ENCODE results near the gene KEAP1.
"Not testable (repeated sequence)": the region's sequence is repeated elsewhere in the genome, so short reads cannot be mapped to it uniquely, and the experiment has no call there.

The KEAP1 gene

DNA sequence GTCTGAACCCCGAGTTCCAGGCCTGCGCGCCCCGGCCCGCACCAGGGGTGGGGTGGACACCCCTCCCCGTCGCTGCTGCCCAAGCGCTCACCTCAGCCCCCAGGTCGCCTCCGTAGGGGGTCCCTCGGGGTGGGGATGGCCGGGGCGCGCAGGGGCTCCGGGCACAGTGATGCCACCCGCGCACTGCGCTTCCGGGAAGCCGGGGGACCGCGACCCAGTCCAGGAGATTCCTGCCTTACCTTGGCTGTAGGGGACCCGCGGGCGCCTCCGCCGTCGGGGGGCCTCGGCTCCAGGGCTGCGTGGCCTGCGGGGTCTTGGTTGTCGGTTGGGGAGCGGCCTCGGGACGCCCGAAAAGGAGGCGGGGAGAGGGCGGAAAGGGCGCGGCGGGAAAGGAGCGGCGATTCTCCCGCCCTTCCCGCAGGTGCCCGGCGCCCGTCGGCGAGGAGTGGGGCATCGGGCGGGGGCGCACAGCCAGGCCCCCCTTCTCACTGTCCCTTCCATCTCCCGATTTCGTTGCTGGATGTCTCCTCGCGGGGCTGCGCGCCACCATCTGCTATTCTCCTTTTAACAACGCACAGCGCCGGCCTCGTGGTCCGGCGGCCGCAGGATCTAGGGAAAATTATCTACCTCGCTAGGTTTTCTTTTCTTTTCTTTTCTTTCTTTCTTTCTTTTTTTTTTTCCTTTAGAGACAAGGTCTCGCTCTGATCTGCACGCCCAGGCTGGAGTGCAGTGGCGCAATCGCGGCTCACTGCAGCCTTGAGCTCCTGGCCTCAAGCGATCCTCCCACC, at the start of gene KEAP1:
Gene KEAP1 (minus strand): TSS at position 355 of the 788 bp plus-strand sequence. CDS start 3,323 bp downstream, outside the sequence.
- peak in 2 of 4 experiments; percentile 29 to 30 for DNase-seq (ENCODE audit: low read depth in 4 of 4, low spot score in 1 of 4)

GRCh38 chr19:10552510-10553053, 49.4 kb upstream of the KEAP1 start:
- no peak for DNase-seq (ENCODE audit: low read depth in 4 of 4, low spot score in 1 of 4)

- DNase-seq (ENCODE audit: low read depth in 4 of 4, low spot score in 1 of 4): no peak
Observed at GRCh38 chr19:10551698-10552301, 48.6 kb upstream of the KEAP1 start.

- not testable (repeated sequence) for DNase-seq (ENCODE audit: low read depth in 4 of 4, low spot score in 1 of 4)
Observed at GRCh38 chr19:10551006-10551405, 47.9 kb upstream of the KEAP1 start.

DNA sequence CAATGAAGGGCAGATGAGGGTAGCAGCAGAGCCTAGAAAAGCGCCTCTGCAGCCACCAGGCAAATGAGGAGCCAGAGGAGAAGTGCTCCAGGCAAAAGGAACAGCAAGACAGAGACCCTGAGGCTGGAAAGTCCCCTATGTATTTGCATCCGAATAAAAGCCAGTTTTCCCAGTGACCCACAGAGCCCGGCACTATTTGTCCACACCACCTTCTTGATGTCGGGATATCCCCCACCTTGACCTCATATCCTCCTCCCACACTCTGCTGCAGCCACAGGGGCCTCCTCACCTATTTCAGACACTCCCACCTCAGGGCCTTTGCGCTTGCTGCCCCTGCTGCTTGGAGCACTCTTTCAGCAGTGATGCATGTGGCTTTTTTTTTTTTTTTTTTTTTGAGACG, 47.2 kb upstream of the KEAP1 start:
- DNase-seq (ENCODE audit: low read depth in 4 of 4, low spot score in 1 of 4): no peak

- DNase-seq (ENCODE audit: low read depth in 4 of 4, low spot score in 1 of 4): no peak
Observed at GRCh38 chr19:10549733-10550132, 46.6 kb upstream of the KEAP1 start.

- DNase-seq (ENCODE audit: low read depth in 4 of 4, low spot score in 1 of 4): no peak
Observed at GRCh38 chr19:10548746-10549276, 45.7 kb upstream of the KEAP1 start.

GRCh38 chr19:10546817-10547216, 43.7 kb upstream of the KEAP1 start:
- DNase-seq (ENCODE audit: low read depth in 4 of 4, low spot score in 1 of 4): no peak

DNA sequence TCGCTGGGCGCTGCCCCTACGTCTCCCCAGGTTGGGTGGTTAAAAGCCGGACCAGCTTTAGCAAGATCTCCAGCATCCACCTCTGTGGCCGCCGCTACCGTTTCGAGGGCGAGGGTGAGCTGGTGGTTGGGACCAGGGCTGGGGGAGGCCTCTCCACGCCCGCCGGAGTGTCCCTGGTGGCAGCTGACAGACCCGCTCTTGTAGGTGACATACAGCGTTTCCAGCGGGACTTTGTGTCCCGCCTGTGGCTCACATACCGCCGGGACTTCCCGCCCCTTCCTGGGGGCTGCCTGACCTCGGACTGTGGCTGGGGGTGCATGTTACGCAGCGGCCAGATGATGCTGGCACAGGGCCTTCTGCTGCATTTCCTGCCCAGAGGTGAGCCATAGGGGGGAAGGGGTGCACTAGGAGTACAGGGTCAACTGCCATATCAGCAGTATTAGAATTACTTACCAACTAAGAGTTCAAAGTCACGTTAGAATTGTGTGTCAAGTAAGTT, 41.6 kb upstream of the KEAP1 start:
- no peak for DNase-seq (ENCODE audit: low read depth in 4 of 4, low spot score in 1 of 4)

DNA sequence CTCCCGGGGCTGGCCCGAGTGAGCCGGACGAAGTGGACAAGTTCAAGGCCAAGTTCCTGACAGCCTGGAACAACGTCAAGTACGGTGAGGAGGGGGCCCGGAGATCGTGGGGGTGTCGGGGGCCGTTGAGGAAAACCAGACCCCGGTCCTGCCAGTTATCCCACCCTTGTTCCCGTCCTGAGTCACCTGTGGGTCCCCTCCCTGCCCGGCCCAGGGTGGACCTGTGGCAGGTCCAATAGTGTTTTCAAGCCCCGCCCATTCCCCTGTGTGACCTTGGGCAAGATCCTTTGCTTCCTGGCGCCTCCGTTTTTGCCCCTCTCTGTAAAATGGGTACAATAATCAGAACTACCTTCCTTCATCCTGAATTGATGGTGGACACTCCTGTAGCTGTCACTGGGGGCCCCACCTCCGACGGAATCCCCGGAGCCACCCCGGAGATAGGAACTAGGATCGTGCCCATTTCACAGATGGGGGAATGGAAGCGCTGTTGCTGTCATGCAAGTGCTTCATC, 41.1 kb upstream of the KEAP1 start:
- no peak for DNase-seq (ENCODE audit: low read depth in 4 of 4, low spot score in 1 of 4)

GRCh38 chr19:10543420-10544241, 40.5 kb upstream of the KEAP1 start, which contains the start of gene ATG4D:
TSS of gene ATG4D (plus strand) at chr19:10543904. CDS start at chr19:10544091, 187 bp downstream.
- DNase-seq (ENCODE audit: low read depth in 4 of 4, low spot score in 1 of 4): peak; percentile 58 to 75 (median 71)

DNA sequence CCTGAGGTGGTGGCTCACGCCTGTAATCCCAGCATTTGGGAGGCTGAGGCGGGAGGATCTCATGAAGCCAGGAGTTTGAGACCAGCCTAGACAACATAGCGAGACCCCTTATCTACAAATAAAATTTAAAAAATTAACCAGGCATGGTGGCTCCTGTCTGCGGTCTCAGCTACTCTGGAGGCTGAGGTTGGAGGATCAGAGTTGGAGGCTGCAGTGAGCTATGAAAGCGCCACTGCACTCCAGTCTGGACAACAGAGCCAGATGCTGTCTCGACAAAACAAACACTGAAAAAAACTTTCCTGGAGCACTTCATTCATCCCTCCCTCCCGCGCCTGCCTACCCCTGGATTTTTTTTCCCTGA, 39.9 kb upstream of the KEAP1 start:
- no peak for DNase-seq (ENCODE audit: low read depth in 4 of 4, low spot score in 1 of 4)

- DNase-seq (ENCODE audit: low read depth in 4 of 4, low spot score in 1 of 4): not testable (repeated sequence)
Observed at GRCh38 chr19:10539016-10539415, 35.9 kb upstream of the KEAP1 start.

DNA sequence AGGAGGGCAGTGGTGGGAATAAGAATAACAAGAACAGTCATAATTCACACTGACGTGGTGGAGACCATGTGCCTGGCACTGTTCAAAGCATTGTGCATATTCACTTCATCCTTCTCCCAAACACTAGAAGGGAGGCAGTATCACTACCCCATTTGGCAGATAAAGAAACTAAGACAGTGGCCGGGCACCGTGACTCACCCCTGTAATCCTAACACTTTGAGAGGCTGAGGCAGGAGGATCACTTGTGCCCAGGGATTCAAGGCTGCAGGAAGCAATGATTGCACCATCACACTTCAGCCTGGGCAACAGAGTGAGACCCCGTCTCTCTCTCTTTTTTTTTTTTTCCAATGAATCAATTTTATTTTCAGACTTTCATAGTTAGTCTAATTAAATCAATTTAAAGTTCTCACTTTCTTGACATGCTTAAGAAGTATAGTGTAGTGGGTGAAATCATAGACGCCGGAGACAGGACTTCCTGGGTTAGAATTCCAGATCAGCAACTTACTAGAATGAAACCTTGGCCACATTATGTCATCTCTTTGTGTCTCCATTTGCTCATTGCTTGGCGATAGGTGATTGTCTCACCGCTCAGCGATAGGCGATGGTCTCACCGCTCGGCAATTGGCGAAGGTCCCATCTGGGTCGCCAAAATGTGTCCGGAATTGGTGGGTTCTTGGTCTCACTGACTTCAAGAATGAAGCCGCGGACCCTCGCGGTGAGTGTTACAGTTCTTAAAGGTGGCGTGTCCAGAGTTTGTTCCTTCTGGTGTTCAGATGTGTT, 35.2 kb upstream of the KEAP1 start:
- DNase-seq (ENCODE audit: low read depth in 4 of 4, low spot score in 1 of 4): no peak

GRCh38 chr19:10537668-10538067, 34.5 kb upstream of the KEAP1 start:
- no peak for DNase-seq (ENCODE audit: low read depth in 4 of 4, low spot score in 1 of 4)

DNA sequence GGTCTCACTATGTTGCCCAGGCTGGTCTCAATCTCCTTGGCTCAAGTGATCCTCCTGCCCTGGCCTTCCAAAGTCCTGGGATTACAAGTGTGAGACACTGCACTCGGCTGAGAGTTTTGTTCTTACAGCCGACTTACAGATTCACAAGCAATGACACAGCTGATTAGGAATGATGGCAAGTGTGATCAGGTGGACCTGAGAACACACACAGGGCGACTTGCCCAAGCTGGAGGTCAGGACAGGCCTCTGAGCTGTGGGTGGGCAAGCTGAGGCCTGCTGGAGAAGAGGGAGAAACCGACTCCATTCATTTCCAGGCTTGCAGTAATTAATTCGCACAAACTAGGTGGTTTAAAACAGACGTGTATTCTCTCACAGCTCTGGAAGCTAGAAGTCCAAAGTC, 32.5 kb upstream of the KEAP1 start:
- no peak for DNase-seq (ENCODE audit: low read depth in 4 of 4, low spot score in 1 of 4)

DNA sequence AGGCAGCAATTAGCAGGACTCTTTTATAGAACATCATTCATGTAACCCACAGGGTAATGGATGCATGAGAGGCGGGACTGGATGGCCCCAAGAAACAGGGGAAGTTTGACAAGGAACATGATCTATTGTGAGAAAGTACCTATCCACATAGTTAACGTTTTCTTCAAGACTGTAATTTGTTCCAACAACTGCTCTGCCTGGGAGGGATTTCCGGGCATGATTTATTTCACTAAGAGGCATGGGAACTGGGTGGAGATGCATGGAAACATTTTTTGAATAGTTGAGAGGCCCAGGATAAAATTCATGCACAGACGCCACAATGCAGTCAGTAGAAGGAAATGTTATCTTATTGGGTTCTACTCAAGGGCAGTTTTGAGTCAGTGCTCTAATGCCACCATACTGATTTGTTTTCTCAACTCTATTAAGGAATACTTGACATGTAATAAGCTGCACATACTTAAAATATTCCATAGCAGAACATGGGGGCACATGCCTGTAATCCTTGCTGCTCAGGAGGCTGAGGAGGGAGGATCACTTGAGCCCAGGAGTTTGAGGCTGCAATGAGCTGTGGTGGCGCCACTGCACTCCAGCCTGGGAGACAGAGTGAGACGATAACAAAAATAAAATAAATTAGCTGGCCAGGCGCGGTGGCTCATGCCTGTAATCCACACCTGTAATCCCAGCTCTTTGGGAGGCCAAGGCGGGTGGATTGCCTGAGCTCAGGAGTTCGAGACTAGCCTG, 30.7 kb upstream of the KEAP1 start:
- DNase-seq (ENCODE audit: low read depth in 4 of 4, low spot score in 1 of 4): no peak

DNA sequence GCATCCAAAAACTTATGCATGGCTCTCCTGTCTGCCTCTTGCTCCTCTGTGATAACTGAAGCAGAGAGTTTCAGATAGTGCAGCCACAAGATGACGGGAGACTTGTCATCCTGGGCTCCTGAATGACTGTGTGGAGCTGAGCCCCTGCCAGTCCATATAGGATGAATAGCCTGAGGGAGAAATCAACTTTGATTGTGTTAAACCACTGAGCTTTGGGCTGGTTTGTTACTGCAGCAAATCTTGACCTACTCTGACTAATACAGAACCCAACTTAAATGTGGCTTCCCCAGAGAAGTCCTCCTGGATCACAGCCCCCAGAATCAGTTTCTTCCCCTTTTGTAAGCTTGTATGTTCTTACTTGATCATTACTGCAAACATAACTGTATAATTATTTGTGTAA, 29.3 kb upstream of the KEAP1 start:
- DNase-seq (ENCODE audit: low read depth in 4 of 4, low spot score in 1 of 4): no peak

DNA sequence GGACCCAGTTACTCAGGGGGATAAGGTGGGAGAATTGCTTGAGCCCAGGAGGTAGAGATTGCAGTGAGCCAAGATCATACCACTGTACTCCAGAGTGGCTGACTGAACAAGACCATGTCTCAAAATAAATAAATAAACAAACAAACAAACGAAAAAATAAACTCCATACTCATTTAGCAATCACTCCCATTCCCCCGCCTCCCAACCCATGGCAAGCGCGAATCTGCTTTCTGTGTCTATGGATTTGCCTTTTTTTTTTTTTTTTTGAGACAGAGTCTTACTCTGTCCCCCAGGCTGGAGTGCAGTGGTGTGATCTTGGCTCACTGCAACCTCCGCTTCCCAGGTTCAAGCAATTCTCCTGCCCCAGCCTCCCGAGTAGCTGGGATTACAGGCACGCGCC, 23.7 kb upstream of the KEAP1 start:
- DNase-seq (ENCODE audit: low read depth in 4 of 4, low spot score in 1 of 4): not testable (repeated sequence)

Measured in stimulated activated CD4-positive, alpha-beta T cell treated with anti-CD3 and anti-CD28 coated beads, Interleukin-1b, Interleukin-23, amount 100 ng/mL, for 24 hours (primary cell).